ENCODE data around the gene HAUS7.

DNA sequence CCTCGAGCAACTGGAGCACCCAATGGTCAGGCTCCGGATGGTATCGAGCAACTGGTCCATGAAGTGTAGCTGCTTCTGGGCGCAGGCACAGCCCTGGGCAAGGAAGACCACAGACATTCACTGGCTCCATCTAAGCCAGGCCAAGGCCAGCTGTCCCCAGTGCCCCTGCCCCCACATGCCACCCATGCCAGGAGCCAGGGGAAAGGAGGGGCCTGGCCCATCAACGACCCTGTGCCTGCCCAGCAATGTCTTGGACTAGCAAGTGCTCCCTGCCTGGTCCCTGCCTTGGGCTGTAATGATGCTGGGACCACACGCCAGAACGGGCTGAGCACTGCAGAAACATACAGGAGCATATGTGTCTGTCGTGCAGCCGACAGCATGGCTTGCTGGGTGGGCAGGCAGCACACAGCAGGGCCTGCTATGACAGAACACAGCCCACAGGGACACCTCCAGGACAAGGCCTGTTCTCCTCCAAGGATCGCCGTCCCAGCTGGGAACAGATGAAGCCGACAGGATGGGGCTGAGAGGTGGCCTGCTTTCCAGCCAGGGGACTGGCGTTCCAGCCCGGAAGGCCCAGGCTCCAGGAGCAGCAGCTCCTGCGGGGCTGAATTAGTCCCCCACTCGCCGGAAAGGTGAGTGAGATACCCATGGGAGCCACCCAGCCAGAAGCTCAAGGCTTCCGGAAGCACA is 13.1 kb downstream of the HAUS7 start:
- TF ChIP-seq, protein P1, sequence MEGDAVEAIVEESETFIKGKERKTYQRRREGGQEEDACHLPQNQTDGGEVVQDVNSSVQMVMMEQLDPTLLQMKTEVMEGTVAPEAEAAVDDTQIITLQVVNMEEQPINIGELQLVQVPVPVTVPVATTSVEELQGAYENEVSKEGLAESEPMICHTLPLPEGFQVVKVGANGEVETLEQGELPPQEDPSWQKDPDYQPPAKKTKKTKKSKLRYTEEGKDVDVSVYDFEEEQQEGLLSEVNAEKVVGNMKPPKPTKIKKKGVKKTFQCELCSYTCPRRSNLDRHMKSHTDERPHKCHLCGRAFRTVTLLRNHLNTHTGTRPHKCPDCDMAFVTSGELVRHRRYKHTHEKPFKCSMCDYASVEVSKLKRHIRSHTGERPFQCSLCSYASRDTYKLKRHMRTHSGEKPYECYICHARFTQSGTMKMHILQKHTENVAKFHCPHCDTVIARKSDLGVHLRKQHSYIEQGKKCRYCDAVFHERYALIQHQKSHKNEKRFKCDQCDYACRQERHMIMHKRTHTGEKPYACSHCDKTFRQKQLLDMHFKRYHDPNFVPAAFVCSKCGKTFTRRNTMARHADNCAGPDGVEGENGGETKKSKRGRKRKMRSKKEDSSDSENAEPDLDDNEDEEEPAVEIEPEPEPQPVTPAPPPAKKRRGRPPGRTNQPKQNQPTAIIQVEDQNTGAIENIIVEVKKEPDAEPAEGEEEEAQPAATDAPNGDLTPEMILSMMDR (IDR thresholded peaks at IDR 0.05), result no peak
- TF ChIP-seq POLR2AphosphoS5 (IDR thresholded peaks at IDR 0.05), result no peak

Data from stomach (tissue), 4 donors.